HFF-Myc (cell line): ENCODE measurements around the gene RGS9BP.
A peak's percentile ranks its signal among the peaks of the same experiment; 100 is the strongest.

ENCODE experiments used
- DNase-seq: peaks from one replicate; pipeline ENCODE4 v3.0.0-alpha.2; 2011; ENCODE audit warnings: low read depth; ENCODE audit errors: extremely low read depth
- H3K4me3 ChIP-seq: replicated peaks from 2 replicates; pipeline ENCODE4 v1.5.1; 2011; ENCODE audit warnings: low read depth, mild to moderate bottlenecking, control low read depth, low read length
- CTCF ChIP-seq: IDR thresholded peaks from 2 replicates; pipeline ENCODE4 v1.5.1; 2012; ENCODE audit warnings: mild to moderate bottlenecking, low read depth, low read length, control low read depth; ENCODE audit errors: missing control alignments

The RGS9BP gene

DNA sequence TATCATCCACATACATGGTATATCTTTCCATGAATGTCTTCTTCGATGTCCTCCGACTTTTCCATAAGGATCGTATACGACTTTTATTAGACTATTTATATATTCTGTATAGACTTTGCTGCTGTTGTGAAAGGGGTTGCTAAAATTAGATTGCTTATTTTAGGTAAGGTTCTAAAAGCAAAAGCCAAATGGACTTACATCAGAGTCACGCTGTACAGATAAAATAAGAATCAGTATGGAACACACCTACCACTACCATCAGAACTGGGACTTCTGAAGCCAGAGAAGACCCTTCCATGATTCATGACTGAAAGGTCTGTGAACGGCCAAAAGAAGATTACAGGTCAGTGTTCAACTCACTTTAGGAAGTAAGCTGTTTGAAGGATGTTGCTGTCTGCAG is 9.6 kb upstream of the RGS9BP start:
- DNase-seq, result no peak
- no peak overlapping the region for H3K4me3 ChIP-seq
- no peak for TF ChIP-seq CTCF

- H3K4me3 ChIP-seq, result no peak overlapping the region
- no peak for TF ChIP-seq CTCF
Observed at GRCh38 chr19:32669310-32669709, 6.3 kb upstream of the RGS9BP start.

GRCh38 chr19:32671883-32672593 is 3.6 kb upstream of the RGS9BP start:
- TF ChIP-seq CTCF, result no peak
- no peak for DNase-seq
- no peak overlapping the region for H3K4me3 ChIP-seq

More at GRCh38 chr19:32669310-32669709, 6.3 kb upstream of the RGS9BP start:
- DNase-seq, result no peak

DNA sequence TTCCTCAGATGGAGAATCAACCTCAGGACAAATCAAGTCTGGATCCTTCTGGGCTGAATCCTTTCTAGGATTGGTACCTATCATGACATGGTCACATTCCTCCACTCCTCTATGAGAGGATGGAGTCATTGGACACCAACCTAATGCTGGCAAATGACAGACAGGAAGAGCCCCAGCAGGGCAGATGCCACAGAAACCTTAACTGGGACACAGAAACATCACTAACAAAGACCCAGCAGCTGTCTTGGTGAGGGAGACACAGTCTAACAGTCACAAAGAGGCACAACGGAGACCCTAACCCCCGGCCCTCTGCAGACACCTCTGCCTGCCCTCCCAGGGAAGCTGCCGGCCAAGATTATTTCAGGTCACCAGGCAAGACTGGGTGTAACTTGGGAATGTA is 2.8 kb upstream of the RGS9BP start:
- H3K4me3 ChIP-seq, result no peak overlapping the region
- no peak for DNase-seq
- TF ChIP-seq CTCF, result no peak

DNA sequence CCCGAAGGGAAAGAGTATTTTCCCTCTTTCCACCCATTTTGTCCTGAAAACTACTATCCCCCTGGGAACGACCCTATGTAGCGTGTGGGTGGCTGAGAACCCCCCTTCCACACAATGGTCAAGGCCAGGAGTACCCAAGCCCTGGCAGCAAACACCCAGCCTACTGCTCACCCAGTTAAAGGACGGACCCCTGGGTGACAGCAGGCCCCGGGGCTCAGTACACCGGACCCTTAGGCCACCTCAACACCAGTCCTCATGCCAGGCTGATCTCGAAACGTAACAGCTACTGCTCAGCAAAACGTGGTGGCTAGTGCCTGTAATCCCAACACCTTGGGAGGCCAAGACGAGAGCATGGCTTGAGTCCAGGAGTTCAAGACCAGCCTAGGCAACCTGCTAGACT is 2.1 kb upstream of the RGS9BP start:
- DNase-seq, result no peak
- peak overlapping the region; percentile 76 for H3K4me3 ChIP-seq
- TF ChIP-seq CTCF, result no peak

DNA sequence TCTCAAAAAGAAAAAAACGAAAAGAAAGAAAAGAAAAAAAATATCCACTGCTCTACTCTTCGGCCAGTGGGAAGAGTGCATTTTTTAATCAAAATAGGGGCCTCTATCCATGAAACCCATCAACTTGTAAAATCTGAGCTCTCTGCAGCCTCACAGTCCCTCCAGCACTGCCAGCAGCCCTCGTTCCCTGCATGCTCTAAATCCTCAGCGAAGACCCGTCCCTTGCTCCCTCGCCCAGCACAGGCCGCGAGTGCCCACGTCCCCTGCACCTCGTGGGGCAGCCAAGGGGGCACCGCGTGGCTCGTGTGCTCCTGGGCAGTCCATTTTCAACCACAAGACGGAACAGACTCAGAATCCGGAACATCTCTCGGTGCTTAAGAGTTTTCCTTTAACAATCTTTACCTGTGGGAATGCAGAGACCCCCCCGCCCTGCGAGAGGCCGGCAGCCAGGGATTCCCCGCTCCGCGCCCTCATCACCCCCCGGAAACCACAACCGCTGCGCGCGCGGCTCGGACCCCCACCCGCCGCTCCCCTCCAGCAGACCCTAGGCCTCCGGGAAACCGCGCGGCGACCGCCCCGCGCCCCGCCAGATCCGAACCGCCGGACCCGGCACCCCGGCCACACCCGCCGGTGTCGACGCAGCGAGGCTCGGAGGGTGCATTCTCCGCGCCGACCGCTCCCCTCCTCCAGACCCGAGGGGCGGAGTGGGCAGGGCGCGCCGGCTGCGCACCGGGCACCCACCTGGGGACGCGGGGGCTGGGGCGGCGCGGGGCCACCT is 1.3 kb upstream of the RGS9BP start:
- peak overlapping the region; percentile 76 for H3K4me3 ChIP-seq
- no peak for DNase-seq
- TF ChIP-seq CTCF, result no peak
